Measurements from ENCODE around the gene ANK2. TPM values are rescaled to one million over a fixed set of nuclear protein-coding genes. Genes with fewer than 3 reads are reported as not detected.
"Not testable (repeated sequence)": the region's sequence is repeated elsewhere in the genome, so short reads cannot be mapped to it uniquely, and the experiment has no call there.

The ANK2 gene
- polyA plus RNA-seq, 3 donors = 1.2 to 29.7 (median 26.1) TPM

DNA sequence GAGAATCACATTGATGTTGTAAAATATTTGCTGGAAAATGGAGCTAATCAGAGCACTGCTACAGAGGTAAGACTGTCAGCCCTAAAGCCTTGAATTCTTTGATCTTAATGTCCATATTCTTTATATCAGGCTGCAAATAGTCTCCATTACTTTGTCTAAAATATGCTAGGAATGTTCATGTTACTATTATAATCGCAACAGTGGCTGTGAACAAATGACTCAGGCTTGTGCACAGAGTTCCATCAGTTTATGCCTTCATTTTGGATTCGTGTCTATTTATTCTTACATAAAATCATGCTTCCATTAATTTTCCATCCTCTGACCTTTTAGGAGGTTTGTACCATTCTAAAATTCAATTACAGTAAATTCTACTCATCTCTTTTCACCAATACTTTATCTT lies 182.7 kb downstream of the ANK2 start:
- WGBS, 3 donors = 67 to 76% (median 72%) methylated on average over 2 of the region's 2 CpGs

GRCh38 chr4:113236916-113237315 lies 187.5 kb downstream of the ANK2 start:
- no peak overlapping the region for H3K27ac ChIP-seq (ENCODE audit: low read depth, low read length)
- 84 to 94% (median 90%) methylated on average over 5 of the region's 5 CpGs for WGBS, 3 donors

More for the DNA sequence above, 182.7 kb downstream of the ANK2 start:
- H3K27ac ChIP-seq (ENCODE audit: low read depth, low read length) = no peak overlapping the region

DNA sequence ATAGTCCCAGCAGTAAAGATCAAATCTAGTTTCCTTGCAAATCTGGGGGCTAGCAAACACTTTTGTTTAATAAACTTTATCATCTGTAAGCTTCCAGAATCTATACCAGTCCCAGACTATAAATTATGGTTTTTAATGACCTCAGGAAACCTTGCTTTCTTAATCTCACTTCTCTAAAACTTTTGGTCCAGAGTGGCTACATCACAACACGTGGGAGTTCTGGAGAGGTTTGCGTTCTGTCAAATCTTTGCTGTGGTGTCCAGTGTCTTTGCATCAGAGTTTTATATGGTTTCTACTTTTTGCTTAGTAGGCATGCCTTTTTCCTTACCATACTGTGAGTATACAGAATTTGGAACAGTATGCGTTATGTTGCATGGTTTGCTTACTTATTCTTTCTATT lies 193.9 kb downstream of the ANK2 start:
- WGBS, 3 donors = 45 to 76% (median 76%) methylated on average over 3 of the region's 3 CpGs
- no peak overlapping the region for H3K27ac ChIP-seq (ENCODE audit: low read depth, low read length)

GRCh38 chr4:113244747-113245146 lies 195.3 kb downstream of the ANK2 start:
- 92 to 94% (median 93%) methylated on average over 4 of the region's 4 CpGs for WGBS, 3 donors
- not testable (repeated sequence) for H3K27ac ChIP-seq (ENCODE audit: low read depth, low read length)

DNA sequence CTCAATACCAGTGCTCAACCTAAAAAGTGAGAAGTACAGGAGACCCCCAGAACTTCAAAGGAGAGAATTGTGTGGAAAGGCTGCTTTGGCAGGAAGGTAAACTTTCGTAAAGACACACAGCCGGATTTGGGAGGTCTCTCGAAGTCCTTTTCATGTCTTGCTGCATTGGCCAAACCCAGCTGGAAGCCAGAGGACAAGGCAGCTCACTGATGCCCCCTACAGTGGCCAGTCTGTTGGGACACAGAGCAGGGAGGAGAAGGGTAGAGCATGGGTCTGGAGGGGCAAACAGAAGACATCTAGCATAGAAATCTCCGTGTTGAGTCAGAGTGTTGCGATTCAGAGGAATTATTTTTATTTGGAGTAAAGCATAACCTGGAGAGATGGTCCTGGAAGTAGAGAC lies 198.9 kb downstream of the ANK2 start:
- H3K27ac ChIP-seq (ENCODE audit: low read depth, low read length) = no peak overlapping the region
- WGBS, 3 donors = 74 to 87% (median 86%) methylated on average over 5 of the region's 5 CpGs

DNA sequence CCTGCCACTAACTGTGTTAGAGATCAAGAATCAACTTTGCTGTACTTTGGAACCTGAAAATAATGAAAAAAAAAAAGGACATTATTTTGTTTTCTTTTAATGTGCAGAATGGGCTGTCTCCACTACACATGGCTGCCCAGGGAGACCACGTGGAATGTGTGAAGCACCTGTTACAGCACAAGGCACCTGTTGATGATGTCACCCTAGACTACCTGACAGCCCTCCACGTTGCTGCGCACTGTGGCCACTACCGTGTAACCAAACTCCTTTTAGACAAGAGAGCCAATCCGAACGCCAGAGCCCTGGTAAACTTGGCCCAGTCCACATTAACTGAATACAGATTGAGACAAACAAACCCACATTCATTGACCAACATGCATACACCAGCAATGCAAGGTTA lies 206.2 kb downstream of the ANK2 start:
- WGBS, 3 donors = 90 to 92% (median 90%) methylated on average over 6 of the region's 6 CpGs

DNA sequence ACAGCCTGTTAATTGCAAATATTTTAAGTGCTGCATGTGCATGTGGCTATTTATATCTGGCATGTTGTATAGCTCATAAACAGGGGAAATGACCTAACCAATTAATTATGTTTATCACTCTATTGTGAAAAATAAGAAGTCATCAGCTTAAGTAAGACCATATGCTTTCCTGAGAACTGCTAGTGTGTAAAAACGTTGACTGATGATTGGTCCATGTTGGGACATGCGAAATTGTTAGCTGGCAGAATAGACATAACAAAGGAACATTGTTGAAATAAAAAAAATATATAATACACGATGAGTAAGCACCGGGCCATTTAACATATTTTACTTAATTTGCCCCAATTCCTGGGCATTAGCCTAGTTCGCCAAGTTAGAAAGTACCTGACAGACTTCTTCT lies 207.5 kb downstream of the ANK2 start:
- H3K27ac ChIP-seq (ENCODE audit: low read depth, low read length) = no peak overlapping the region
- 76 to 82% (median 80%) methylated on average over 5 of the region's 5 CpGs for WGBS, 3 donors

More for the DNA sequence above, 206.2 kb downstream of the ANK2 start:
- H3K27ac ChIP-seq (ENCODE audit: low read depth, low read length) = no peak overlapping the region

GRCh38 chr4:113260688-113261087 lies 211.2 kb downstream of the ANK2 start:
- no peak overlapping the region for H3K27ac ChIP-seq (ENCODE audit: low read depth, low read length)
- 86 to 87% (median 86%) methylated on average over 4 of the region's 4 CpGs for WGBS, 3 donors

GRCh38 chr4:113263274-113263673 lies 213.8 kb downstream of the ANK2 start:
- H3K27ac ChIP-seq (ENCODE audit: low read depth, low read length) = no peak overlapping the region
- 27 to 57% (median 50%) methylated on average over 1 of the region's 1 CpG for WGBS, 3 donors

DNA sequence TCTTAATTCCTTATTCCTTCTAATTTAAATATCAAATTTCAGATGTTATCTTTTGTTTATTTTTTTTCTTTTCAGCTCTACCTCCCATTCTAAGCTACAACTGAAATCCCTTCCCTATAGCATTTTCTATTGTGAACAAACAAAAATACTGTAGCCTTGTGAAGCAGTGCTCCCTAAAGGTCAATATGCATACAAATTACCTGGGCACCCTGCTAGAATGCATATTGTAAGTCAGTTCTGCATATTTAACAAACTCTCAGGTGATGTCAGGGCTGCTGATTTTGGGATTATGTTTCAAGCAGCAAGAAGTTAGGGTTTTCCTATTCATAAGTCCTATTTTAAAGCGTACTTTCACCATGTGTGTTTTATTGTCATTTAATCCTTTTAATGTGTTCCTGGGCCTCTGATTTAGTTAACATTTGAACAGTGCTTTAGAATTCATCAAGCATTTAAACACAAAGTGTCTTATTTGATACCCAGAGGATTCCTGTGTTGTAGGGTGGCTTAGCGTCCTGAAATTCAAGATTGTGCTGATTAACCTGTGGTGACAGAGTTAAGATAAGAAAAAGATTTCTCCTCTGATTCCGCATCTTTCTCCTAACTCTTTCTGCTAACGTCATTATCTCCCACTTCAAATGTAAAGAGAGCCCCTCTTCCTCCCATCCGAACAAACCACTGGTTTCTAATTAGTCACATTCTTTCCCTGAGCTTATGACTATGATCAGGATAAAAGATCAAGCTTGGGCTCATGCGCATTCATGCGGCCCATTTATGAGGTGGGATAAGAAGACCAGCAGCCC lies 221.3 kb downstream of the ANK2 start:
- H3K27ac ChIP-seq (ENCODE audit: low read depth, low read length) = no peak overlapping the region
- 84 to 92% (median 91%) methylated on average over 7 of the region's 7 CpGs for WGBS, 3 donors

- no peak overlapping the region for H3K27ac ChIP-seq (ENCODE audit: low read depth, low read length)
Observed at GRCh38 chr4:113272523-113272922, 223.1 kb downstream of the ANK2 start.

GRCh38 chr4:113273721-113274220 lies 224.3 kb downstream of the ANK2 start:
- no peak overlapping the region for H3K27ac ChIP-seq (ENCODE audit: low read depth, low read length)

GRCh38 chr4:113276464-113277170 lies 227.2 kb downstream of the ANK2 start:
- H3K27ac ChIP-seq (ENCODE audit: low read depth, low read length) = no peak overlapping the region
- WGBS, 3 donors = 56 to 72% (median 63%) methylated on average over 7 of the region's 7 CpGs

DNA sequence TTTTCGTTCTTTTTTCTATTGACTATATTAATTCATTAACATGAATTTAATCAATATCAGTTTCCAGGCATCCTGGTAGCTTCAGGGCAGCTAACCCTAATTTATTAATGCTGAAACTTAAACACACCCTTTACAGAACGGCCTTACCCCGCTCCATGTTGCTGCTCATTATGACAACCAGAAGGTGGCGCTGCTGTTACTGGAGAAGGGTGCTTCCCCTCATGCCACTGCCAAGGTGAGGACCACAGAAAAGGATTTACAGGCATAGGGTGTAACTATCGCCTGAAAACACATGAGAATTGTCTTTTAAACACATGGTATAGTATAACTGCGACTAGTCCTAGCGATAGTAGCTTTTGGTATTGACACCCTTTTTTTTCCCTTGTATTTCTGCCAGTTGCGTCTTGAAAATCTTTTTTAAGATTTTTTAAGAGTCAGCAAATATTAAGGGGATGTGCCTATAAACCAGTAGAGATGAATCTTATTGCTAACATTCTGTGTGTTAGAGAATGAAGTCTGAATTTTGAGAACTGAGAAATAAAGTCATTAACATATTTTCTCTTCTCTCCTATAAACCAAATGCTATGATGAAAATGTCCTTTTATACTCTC lies 229.0 kb downstream of the ANK2 start:
- 23 to 27% (median 27%) methylated on average over 8 of the region's 8 CpGs for WGBS, 3 donors

GRCh38 chr4:113285501-113285900 lies 236.0 kb downstream of the ANK2 start:
- H3K27ac ChIP-seq (ENCODE audit: low read depth, low read length) = no peak overlapping the region
- WGBS, 3 donors = 86 to 93% (median 87%) methylated on average over 4 of the region's 4 CpGs

More for the DNA sequence above, 229.0 kb downstream of the ANK2 start:
- H3K27ac ChIP-seq (ENCODE audit: low read depth, low read length) = no peak overlapping the region

GRCh38 chr4:113288257-113288656 lies 238.8 kb downstream of the ANK2 start:
- no peak overlapping the region for H3K27ac ChIP-seq (ENCODE audit: low read depth, low read length)
- 88 to 97% (median 95%) methylated on average over 2 of the region's 2 CpGs for WGBS, 3 donors

DNA sequence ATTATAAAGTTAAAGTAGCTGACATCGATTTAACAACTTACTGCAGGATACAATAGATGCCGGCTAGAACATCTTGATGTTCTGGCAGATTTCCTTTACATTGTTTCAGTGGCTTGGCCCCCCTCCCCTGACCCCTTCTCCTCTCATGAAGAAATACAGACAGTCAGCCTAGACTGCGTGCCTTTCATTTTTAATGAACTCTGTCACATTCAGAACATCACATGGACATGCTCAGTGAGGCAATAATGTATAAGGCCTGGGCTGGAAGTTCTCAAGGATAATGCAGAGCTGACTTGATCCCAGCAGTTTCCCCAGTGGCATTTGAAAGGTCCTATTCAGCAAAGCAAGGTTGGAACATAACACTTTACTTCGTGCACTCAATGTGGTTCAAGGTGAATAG lies 239.2 kb downstream of the ANK2 start:
- H3K27ac ChIP-seq (ENCODE audit: low read depth, low read length) = no peak overlapping the region
- 84 to 86% (median 86%) methylated on average over 4 of the region's 4 CpGs for WGBS, 3 donors

DNA sequence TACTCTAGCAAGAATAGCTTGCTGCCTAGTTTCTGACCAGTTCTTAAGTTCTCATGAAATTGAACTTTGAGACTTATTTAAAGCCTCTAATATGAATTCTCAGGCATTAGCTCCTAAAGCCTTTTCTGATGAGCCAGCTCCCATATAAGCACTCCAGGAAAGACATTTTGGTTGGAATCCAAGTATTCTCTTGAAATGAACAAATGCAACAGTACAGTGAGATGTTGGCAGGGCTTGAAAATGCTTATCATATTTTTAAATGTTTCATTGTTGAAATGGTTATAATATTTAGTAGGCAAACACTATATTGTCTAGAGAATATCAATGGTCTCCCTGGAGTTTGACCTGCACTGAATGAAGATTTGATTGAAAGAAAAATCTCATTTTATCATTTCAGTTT lies 240.3 kb downstream of the ANK2 start:
- H3K27ac ChIP-seq (ENCODE audit: low read depth, low read length) = no peak overlapping the region

DNA sequence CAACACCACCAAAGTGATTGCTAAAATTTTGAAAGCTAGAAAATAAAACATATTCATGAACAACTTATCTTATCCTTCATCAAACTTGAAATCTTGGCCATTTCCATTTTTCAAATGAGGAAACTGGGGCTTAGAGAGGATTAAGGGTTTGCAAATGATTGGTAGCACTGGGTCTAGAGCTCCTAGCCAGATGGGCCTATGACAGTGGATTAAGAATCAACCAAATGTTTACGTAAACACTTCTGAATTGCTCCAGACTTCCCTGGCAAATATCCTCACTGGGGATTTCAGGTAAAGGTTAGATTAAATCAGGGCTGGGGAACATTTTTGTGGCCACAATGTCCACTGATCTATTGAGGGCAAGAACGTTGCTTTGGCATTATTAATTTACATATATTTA lies 241.2 kb downstream of the ANK2 start:
- no peak overlapping the region for H3K27ac ChIP-seq (ENCODE audit: low read depth, low read length)
- WGBS, 3 donors = 49 to 63% (median 50%) methylated on average over 2 of the region's 2 CpGs

Measured in adipose tissue (tissue), 3 donors.